Neural cell (in vitro differentiated cells): ENCODE results near the gene EPHA6. TPM values are rescaled to one million over a fixed set of nuclear protein-coding genes. Genes with fewer than 3 reads are reported as not detected.

Experiments used
- H2AFZ ChIP-seq: fragments of 200-600, 300-800 bp; sonication (generic), shearing (Covaris generic); 2 replicates; pipeline ENCODE4 v1.6.0; 2014; ENCODE audit warnings: low read depth, mild to moderate bottlenecking, antibody characterized with exemption, low read length, moderate library complexity
- H3F3A ChIP-seq: fragments of 200-600 bp; shearing (Covaris generic); 2 replicates; pipeline ENCODE4 v1.6.1; 2016; ENCODE audit warnings: mild to moderate bottlenecking, moderate library complexity, mixed read lengths, antibody characterized with exemption, low read length; ENCODE audit not compliant: insufficient read depth, poor library complexity, severe bottlenecking
- H3K27ac ChIP-seq: fragments of 200-600, 300-800 bp; sonication (generic), shearing (Covaris generic); 2 replicates; pipeline ENCODE4 v1.5.1; 2014; ENCODE audit warnings: mild to moderate bottlenecking, low read length, moderate library complexity
- H3K27me3 ChIP-seq: fragments of 300-800, 200-600 bp; sonication (generic), shearing (Covaris generic); 2 replicates; pipeline ENCODE4 v1.6.0; 2014; ENCODE audit warnings: mild to moderate bottlenecking, low read depth, low read length, moderate library complexity; ENCODE audit not compliant: insufficient read depth
- H3K36me3 ChIP-seq: fragments of 300-800, 200-600 bp; sonication (generic), shearing (Covaris generic); 2 replicates; pipeline ENCODE4 v1.5.1; 2014; ENCODE audit warnings: mild to moderate bottlenecking, antibody characterized with exemption, low read length, moderate library complexity; ENCODE audit not compliant: insufficient read depth
- H3K4me2 ChIP-seq: fragments of 300-800, 200-600 bp; sonication (generic), shearing (Covaris generic); 2 replicates; pipeline ENCODE4 v1.6.0; 2014; ENCODE audit warnings: mild to moderate bottlenecking, low read length
- H3K4me3 ChIP-seq: fragments of 300-800, 200-600 bp; sonication (generic), shearing (Covaris generic); 2 replicates; pipeline ENCODE4 v1.5.1; 2014; ENCODE audit warnings: mild to moderate bottlenecking, low read length, moderate library complexity
- H3K79me2 ChIP-seq: fragments of 200-600 bp; shearing (Covaris generic); replicated peaks from 2 replicates; pipeline ENCODE4 v1.6.0; 2014; ENCODE audit warnings: mild to moderate bottlenecking, low read length, moderate library complexity; ENCODE audit not compliant: insufficient read depth
- H3K9ac ChIP-seq: fragments of 300-800, 200-600 bp; sonication (generic), shearing (Covaris generic); 2 replicates; pipeline ENCODE4 v1.6.1; 2016; ENCODE audit warnings: mild to moderate bottlenecking, low read length, mixed read lengths
- H3K9me2 ChIP-seq: fragments of 200-600 bp; shearing (Covaris generic); 2 replicates; pipeline ENCODE4 v1.6.1; 2016; ENCODE audit warnings: mild to moderate bottlenecking, low read length, mixed read lengths; ENCODE audit not compliant: insufficient read depth
- H3K9me3 ChIP-seq: fragments of 200-600, 300-800 bp; sonication (generic), shearing (Covaris generic); 2 replicates; pipeline ENCODE4 v1.6.1; 2016; ENCODE audit warnings: mild to moderate bottlenecking, mixed run types, low read length, moderate library complexity, mixed read lengths
- H4K20me1 ChIP-seq: fragments of 200-600 bp; shearing (Covaris generic); 2 replicates; pipeline ENCODE4 v1.6.1; 2016; ENCODE audit warnings: mild to moderate bottlenecking, mixed run types; ENCODE audit not compliant: insufficient read depth
- EZH2 ChIP-seq: fragments of 200-600, 300-800 bp; shearing (Covaris generic), sonication (generic); IDR thresholded peaks from 2 replicates; pipeline ENCODE4 v1.6.1; 2014; ENCODE audit warnings: antibody characterized with exemption, low read length, borderline replicate concordance, mild to moderate bottlenecking; ENCODE audit not compliant: insufficient read depth, poor library complexity, severe bottlenecking
- MXI1 ChIP-seq: fragments of 450-650 bp; conservative IDR thresholded peaks from 2 replicates; pipeline ENCODE4 v1.6.1; 2014; ENCODE audit warnings: antibody characterized with exemption, mild to moderate bottlenecking; ENCODE audit not compliant: poor library complexity, severe bottlenecking
- POLR2AphosphoS5 ChIP-seq: IDR thresholded peaks from 2 replicates; pipeline ENCODE4 v1.6.1; 2012
- RAD21 ChIP-seq: fragments of 450-650 bp; conservative IDR thresholded peaks from 2 replicates; pipeline ENCODE4 v1.6.1; 2014; ENCODE audit warnings: antibody characterized with exemption, mild to moderate bottlenecking, moderate library complexity
- SMC3 ChIP-seq: fragments of 450-650 bp; conservative IDR thresholded peaks from 2 replicates; pipeline ENCODE4 v1.6.1; 2014; ENCODE audit warnings: antibody characterized with exemption, mild to moderate bottlenecking, moderate library complexity; ENCODE audit not compliant: poor library complexity
- TAF1 ChIP-seq: IDR thresholded peaks from 2 replicates; pipeline ENCODE4 v1.6.1; 2012; ENCODE audit warnings: low read depth
- polyA plus RNA-seq: library from polyadenylated mRNA; depleted of rRNA; stranded (reverse); fragments of >200 nt; gene quantifications from 2 replicates; pipeline ENCODE4 v1.2.3, GENCODE V29; 2014
- TF ChIP-seq, protein P1 (sequence below): IDR thresholded peaks from 2 replicates; pipeline ENCODE4 v1.6.1; 2012; ENCODE audit warnings: borderline replicate concordance
- TF ChIP-seq, protein P2 (sequence below): fragments of 450-650 bp; IDR thresholded peaks from 2 replicates; pipeline ENCODE4 v1.5.1; 2014; ENCODE audit warnings: antibody characterized with exemption, mild to moderate bottlenecking, moderate library complexity; ENCODE audit not compliant: poor library complexity, severe bottlenecking

Gene EPHA6
- polyA plus RNA-seq, 1 donor from 2014 or later = 0.56 TPM

DNA sequence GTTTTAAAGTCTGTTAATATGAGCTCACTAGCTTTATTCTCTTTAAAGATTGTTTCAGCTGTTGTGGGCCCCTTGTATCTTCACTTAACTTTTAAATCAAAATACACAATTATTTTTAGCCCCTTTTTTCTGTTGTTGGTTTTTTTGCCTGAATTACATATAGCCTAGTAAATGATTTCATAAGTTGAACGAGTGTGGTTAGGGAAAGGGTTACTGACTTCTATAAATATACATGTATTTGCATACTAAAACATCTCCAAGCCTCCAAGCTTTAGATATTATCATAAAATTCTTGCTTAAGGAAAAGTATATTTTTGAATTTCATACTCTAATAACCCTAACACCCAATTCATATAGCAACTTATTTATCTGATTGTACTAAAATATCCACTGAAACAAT lies 877.0 kb downstream of the EPHA6 start:
- no peak for TF ChIP-seq EZH2
- TF ChIP-seq RAD21 = no peak
- no peak for TF ChIP-seq MXI1
- no peak for TF ChIP-seq POLR2AphosphoS5
- TF ChIP-seq TAF1 = no peak
- TF ChIP-seq, protein P1, sequence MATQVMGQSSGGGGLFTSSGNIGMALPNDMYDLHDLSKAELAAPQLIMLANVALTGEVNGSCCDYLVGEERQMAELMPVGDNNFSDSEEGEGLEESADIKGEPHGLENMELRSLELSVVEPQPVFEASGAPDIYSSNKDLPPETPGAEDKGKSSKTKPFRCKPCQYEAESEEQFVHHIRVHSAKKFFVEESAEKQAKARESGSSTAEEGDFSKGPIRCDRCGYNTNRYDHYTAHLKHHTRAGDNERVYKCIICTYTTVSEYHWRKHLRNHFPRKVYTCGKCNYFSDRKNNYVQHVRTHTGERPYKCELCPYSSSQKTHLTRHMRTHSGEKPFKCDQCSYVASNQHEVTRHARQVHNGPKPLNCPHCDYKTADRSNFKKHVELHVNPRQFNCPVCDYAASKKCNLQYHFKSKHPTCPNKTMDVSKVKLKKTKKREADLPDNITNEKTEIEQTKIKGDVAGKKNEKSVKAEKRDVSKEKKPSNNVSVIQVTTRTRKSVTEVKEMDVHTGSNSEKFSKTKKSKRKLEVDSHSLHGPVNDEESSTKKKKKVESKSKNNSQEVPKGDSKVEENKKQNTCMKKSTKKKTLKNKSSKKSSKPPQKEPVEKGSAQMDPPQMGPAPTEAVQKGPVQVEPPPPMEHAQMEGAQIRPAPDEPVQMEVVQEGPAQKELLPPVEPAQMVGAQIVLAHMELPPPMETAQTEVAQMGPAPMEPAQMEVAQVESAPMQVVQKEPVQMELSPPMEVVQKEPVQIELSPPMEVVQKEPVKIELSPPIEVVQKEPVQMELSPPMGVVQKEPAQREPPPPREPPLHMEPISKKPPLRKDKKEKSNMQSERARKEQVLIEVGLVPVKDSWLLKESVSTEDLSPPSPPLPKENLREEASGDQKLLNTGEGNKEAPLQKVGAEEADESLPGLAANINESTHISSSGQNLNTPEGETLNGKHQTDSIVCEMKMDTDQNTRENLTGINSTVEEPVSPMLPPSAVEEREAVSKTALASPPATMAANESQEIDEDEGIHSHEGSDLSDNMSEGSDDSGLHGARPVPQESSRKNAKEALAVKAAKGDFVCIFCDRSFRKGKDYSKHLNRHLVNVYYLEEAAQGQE = no peak
- TF ChIP-seq SMC3 = no peak
- Histone ChIP-seq H3K9ac (no peak overlapping the region), H3K79me2 (no peaks in the 10 kb centered on the region), H3F3A (no peaks in the 10 kb centered on the region), H3K27me3 (no peaks in the 10 kb centered on the region), H3K4me2 (no peak overlapping the region), H4K20me1 (no peaks in the 10 kb centered on the region), H3K4me3 (no peak overlapping the region), H2AFZ (no peak overlapping the region), H3K9me3 (no peaks in the 10 kb centered on the region), H3K36me3 (no peaks in the 10 kb centered on the region), H3K9me2 (no peaks in the 10 kb centered on the region), H3K27ac (no peak overlapping the region)

DNA sequence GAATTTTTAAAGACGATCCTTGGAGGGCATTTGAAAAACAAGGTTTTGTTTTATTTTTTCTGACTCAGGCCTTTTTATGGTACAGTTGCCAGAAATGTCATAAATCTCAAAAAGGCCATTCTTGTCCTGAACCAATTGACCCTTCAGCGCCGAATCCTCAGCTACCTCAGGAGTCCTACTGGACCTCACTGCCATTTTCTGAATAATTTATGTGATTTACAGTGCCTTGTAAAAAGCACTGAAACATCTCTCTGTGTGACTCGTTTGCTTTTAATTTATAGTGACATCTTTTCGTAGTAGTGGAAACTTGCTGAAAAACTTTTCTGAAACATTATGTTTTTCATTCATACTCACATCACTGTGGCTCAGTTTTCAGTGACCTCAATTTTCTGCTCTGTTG lies 878.0 kb downstream of the EPHA6 start:
- H3K9ac ChIP-seq = no peak overlapping the region
- H3K9me3 ChIP-seq = no peaks in the 10 kb centered on the region
- H2AFZ ChIP-seq = no peak overlapping the region
- H3F3A ChIP-seq = no peaks in the 10 kb centered on the region
- H3K9me2 ChIP-seq = no peaks in the 10 kb centered on the region
- no peaks in the 10 kb centered on the region for H3K27me3 ChIP-seq
- no peaks in the 10 kb centered on the region for H4K20me1 ChIP-seq
- no peaks in the 10 kb centered on the region for H3K36me3 ChIP-seq
- H3K27ac ChIP-seq = no peak overlapping the region
- H3K4me2 ChIP-seq = no peak overlapping the region
- TF ChIP-seq, protein P1 = no peak
- TF ChIP-seq RAD21 (no peak), EZH2 (no peak), TAF1 (no peak), SMC3 (no peak)
- TF ChIP-seq, protein P2, sequence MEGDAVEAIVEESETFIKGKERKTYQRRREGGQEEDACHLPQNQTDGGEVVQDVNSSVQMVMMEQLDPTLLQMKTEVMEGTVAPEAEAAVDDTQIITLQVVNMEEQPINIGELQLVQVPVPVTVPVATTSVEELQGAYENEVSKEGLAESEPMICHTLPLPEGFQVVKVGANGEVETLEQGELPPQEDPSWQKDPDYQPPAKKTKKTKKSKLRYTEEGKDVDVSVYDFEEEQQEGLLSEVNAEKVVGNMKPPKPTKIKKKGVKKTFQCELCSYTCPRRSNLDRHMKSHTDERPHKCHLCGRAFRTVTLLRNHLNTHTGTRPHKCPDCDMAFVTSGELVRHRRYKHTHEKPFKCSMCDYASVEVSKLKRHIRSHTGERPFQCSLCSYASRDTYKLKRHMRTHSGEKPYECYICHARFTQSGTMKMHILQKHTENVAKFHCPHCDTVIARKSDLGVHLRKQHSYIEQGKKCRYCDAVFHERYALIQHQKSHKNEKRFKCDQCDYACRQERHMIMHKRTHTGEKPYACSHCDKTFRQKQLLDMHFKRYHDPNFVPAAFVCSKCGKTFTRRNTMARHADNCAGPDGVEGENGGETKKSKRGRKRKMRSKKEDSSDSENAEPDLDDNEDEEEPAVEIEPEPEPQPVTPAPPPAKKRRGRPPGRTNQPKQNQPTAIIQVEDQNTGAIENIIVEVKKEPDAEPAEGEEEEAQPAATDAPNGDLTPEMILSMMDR = no peak
- H3K4me3 ChIP-seq = no peak overlapping the region
- H3K79me2 ChIP-seq = no peaks in the 10 kb centered on the region
